CMK (cell line): ENCODE data around the gene IL26.

Source experiments
- DNase-seq: peaks from one replicate; pipeline ENCODE4 v3.0.0-alpha.2; 2010; ENCODE audit warnings: low read depth

IL26 gene

DNA sequence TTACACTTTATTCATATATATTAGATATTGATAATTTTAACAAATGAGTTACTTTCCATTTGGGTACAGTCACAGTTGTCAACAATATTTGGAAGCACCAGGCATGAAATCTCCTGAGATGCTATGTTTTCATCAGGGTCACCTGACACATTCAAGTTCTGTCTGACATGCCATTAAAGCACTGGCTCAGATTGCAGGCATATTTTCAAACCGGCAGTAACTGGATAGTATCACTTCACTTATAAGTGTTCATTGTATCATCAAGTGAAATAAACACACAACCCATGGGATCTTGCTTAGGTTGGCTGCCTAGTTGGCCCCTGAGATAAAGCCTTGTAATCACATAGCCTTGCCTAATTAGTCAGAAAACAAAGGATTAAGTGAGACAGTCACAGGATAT is 70.8 kb downstream of the IL26 start:
- DNase-seq, result no peak
